Kidney (tissue), 14 donors: Measurements from ENCODE around the gene DPCD. TPM values are rescaled to one million over a fixed set of nuclear protein-coding genes. Genes with fewer than 3 reads are reported as not detected.
"Not testable (repeated sequence)": the region's sequence is repeated elsewhere in the genome, so short reads cannot be mapped to it uniquely, and the experiment has no call there.

Experiments
- DNase-seq, 5 donors: peaks; one replicate each; pipeline ENCODE4 v3.0.0-alpha.2; 2013 to 2020
- FAIRE-seq: peaks from 2 replicates; lab custom pipeline; 2012; peaks lifted over from hg19 to GRCh38; lab: Jason Lieb, UNC
- H3K27ac ChIP-seq, 2 donors: one replicate each; pipeline ENCODE4 v1.7.0; 2013; ENCODE audit warnings: low read depth in 2 of 2, low read length in 2 of 2, inconsistent platforms in 1 of 2
- H3K27me3 ChIP-seq: one replicate; pipeline ENCODE4 v1.7.1; 2013; ENCODE audit warnings: low read length, inconsistent platforms; ENCODE audit not compliant: control insufficient read depth, insufficient read depth
- H3K36me3 ChIP-seq, 3 donors: one replicate each; pipeline versions ENCODE4 v1.7.0 to v1.7.1; 2013; ENCODE audit warnings: low read length in 3 of 3, control low read depth in 1 of 3, inconsistent platforms in 1 of 3; ENCODE audit not compliant: insufficient read depth in 3 of 3, control insufficient read depth in 2 of 3
- H3K4me1 ChIP-seq, 3 donors: one replicate each; pipeline versions ENCODE4 v1.7.0 to v1.7.1; 2013; ENCODE audit warnings: low read length in 3 of 3, inconsistent platforms in 1 of 3, low read depth in 1 of 3; ENCODE audit not compliant: control insufficient read depth in 2 of 3, insufficient read depth in 2 of 3
- H3K4me3 ChIP-seq, 3 donors: one replicate each; pipeline versions ENCODE4 v1.7.0 to v1.8.1; 2013; ENCODE audit warnings: low read length in 3 of 3, control low read depth in 1 of 3, inconsistent platforms in 1 of 3
- H3K9ac ChIP-seq, 3 donors: one replicate each; pipeline versions ENCODE4 v1.7.0 to v1.7.1; 2013; ENCODE audit warnings: low read length in 3 of 3, control low read depth in 1 of 3, inconsistent platforms in 1 of 3
- H3K9me3 ChIP-seq, 3 donors: one replicate each; pipeline versions ENCODE4 v1.7.0 to v1.7.1; 2013; ENCODE audit warnings: low read length in 3 of 3, control low read depth in 1 of 3, inconsistent platforms in 1 of 3; ENCODE audit not compliant: control insufficient read depth in 2 of 3, insufficient read depth in 1 of 3
- intact Hi-C: fragments of 100-400 bp; cut with DNase I; formaldehyde crosslinking; loops from one replicate; pipeline ENCODE4 v1.11.1; 2022
- polyA plus RNA-seq: library from polyadenylated mRNA; stranded (reverse); fragments of 350-450 nt; fragmentation: Illumina TruSeq; extraction: RNeasy Lipid Tissue Mini Kit (QIAGEN cat#74804); gene quantifications from one replicate; pipeline ENCODE4 v1.2.3, GENCODE V29; 2014; ENCODE audit warnings: low read depth, low replicate concordance; ENCODE audit not compliant: insufficient read depth
- total RNA-seq: library from RNA; stranded (reverse); fragmentation: NEBNext Ultra II Directional; extraction: Animal tissue kit (Norgen Biotek cat#: 25700); gene quantifications from one replicate; pipeline ENCODE4 v1.2.1, GENCODE V29; 2021
- TF ChIP-seq, protein P1 (sequence below): IDR thresholded peaks from 3 replicates; pipeline ENCODE4 v1.5.1; 2012; ENCODE audit warnings: mild to moderate bottlenecking, moderate library complexity, borderline replicate concordance; ENCODE audit not compliant: insufficient read depth; ENCODE audit errors: extremely low read depth
- donor health status: control.
- donor health status: control.
- donor health status: control.
- donor health status: control.
- donor health status: control.
- donor health status: DM: yes; HTN: yes; CAD: no.
- donor health status: Normal renal cell carcinoma (clear cell type).

Gene DPCD
- total and polyA plus RNA-seq, 2 donors from 2014 or later: 26.4 to 63.1 TPM

DNA sequence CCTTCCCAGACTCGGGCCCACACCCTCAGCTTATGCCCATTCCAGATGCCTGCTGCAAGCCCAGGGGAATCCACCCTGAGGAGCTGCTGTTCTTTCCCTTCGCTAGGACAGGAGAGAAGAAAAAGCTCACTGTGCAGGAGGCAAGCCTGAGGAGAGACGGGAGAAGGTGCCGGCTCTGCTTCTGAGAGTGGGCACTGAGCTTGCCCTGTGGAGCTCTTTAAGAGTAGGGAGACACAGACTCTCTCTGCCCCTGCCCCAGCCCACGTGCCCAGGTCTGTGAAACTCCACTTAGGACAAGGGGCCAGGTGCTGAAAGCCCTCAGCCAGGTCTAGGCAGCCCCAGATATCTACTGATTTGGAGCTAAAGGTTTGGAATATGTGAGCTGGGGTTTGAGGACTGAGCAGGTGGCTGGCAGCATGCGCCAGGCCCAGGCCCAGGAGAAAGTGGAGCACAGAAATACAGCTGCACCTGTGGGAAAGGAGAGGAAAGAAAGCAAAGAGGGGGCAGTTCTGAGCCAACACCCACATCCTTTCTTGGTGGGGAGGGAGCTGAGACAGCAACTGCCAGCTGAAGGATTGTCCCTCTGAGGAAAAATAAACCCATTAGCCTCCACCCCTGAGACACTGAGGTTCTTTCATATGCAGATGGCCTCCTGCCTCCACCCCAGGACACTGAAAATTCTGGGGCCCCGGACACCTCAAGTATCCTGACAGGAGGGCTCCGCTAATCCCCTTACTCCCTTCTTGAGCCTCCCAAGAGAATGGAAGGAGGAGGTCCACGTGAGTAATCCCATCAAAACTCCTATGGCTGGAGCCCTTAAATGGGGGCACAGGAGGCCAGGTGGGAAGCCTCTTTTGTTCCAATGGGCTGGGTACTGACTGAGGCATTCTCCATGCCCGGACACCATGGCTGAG is 7.4 kb upstream of the DPCD start:
- peak in 1 of 5 donors; percentile 23 for DNase-seq
- H3K4me3 ChIP-seq: no peak overlapping the region
- TF ChIP-seq, protein P1, sequence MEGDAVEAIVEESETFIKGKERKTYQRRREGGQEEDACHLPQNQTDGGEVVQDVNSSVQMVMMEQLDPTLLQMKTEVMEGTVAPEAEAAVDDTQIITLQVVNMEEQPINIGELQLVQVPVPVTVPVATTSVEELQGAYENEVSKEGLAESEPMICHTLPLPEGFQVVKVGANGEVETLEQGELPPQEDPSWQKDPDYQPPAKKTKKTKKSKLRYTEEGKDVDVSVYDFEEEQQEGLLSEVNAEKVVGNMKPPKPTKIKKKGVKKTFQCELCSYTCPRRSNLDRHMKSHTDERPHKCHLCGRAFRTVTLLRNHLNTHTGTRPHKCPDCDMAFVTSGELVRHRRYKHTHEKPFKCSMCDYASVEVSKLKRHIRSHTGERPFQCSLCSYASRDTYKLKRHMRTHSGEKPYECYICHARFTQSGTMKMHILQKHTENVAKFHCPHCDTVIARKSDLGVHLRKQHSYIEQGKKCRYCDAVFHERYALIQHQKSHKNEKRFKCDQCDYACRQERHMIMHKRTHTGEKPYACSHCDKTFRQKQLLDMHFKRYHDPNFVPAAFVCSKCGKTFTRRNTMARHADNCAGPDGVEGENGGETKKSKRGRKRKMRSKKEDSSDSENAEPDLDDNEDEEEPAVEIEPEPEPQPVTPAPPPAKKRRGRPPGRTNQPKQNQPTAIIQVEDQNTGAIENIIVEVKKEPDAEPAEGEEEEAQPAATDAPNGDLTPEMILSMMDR: no peak

DNA sequence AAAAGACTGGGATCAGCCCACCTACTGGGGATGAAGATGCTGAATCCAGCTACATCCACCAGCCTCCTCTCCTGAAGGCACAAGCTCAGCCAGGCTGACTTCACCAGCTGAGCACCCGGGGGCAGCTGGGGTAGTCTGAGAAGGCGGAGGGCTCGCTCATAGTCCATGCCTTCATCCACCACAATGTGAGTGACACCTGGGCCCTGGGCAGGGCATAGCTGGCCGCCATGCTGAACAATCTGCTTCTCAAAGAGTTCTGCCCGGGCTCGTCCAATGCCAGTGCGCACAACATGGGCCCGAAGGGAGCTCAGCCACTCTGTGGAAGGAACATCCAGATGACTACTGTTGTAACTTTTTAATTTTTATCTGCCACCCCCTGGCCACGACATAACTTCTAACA is 2.3 kb upstream of the DPCD start:
- intact Hi-C loops: no loop called here
- Histone ChIP-seq H3K9me3 (no peaks in the 10 kb centered on the region), H3K9ac (no peak overlapping the region), H3K27me3 (no peaks in the 10 kb centered on the region), H3K4me1 (peaks cover 2 to 12% (median 8%) of the 10 kb centered on the region in 3 donors), H3K4me3 (no peak overlapping the region), H3K27ac (no peak overlapping the region), H3K36me3 (peaks cover 0 to 9% (median 2%) of the 10 kb centered on the region in 3 donors)
- DNase-seq: peak in 1 of 5 donors; percentile 57
- FAIRE-seq: no peak
- TF ChIP-seq, protein P1: no peak

More for the DNA sequence above, 7.4 kb upstream of the DPCD start:
- intact Hi-C loops: no loop called here
- no peaks in the 10 kb centered on the region for H3K27me3 ChIP-seq
- no peaks in the 10 kb centered on the region for H3K4me1 ChIP-seq
- H3K9ac ChIP-seq: no peak overlapping the region
- peaks cover 0 to 16% (median 2%) of the 10 kb centered on the region in 3 donors for H3K36me3 ChIP-seq
- no peak for FAIRE-seq
- H3K27ac ChIP-seq: no peak overlapping the region
- H3K9me3 ChIP-seq: no peaks in the 10 kb centered on the region

DNA sequence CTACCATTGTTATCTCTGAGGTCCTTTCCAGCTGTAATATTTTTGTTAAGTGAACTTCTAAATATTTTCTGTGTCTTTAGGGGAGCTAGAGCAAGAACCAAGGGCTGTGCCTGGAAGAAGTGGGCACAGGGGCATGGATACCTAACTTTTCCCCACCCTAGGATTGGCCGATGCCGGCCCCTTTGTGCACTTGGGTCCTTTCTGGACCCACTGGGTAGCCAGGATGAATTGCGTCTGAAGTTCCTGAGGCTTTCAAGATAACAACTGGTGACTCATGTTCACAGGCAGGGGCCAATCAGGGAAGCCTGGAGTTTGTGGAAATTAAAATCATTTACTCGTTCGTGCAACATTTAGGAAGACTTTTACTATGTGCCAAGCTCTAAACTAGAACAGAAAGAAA is 758 bp downstream of the DPCD start:
- H3K27ac ChIP-seq: no peak overlapping the region
- H3K4me3 ChIP-seq: peak overlapping the region; percentile 87 to 100 (median 97)
- no peak for FAIRE-seq
- no peaks in the 10 kb centered on the region for H3K27me3 ChIP-seq
- TF ChIP-seq, protein P1: no peak
- DNase-seq: peak in 1 of 5 donors; percentile 19
- H3K9me3 ChIP-seq: no peaks in the 10 kb centered on the region
- no peaks in the 10 kb centered on the region for H3K36me3 ChIP-seq
- H3K4me1 ChIP-seq: peaks cover 2 to 12% (median 8%) of the 10 kb centered on the region in 3 donors
- intact Hi-C loops: no loop called here
- H3K9ac ChIP-seq: no peak overlapping the region

DNA sequence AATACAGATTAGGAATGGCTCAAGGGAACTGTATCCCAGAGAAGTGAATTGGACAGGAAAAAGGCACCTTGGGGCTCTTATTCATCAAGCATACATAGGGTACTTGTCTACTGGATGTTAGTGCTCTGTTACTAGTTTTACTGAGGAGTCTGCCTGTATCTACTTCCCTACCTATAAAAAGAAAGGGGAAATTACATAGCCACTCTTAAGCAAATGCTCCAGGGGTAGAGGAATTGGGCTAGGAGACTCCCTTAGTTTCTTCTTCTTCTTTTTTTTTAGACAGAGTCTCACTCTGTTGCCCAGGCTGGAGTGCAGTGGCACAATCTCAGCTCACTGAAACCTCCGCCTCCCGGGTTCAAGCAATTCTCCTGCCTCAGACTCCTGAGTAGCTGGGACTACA is 5.2 kb downstream of the DPCD start:
- H3K27me3 ChIP-seq, H3K9me3 ChIP-seq, H3K9ac ChIP-seq, H3K27ac ChIP-seq, intact Hi-C loops, H3K4me3 ChIP-seq, DNase-seq, H3K36me3 ChIP-seq, FAIRE-seq, H3K4me1 ChIP-seq: not testable (repeated sequence)
